ENCODE data around the gene BFSP2.
"Not testable (repeated sequence)": the region's sequence is repeated elsewhere in the genome, so short reads cannot be mapped to it uniquely, and the experiment has no call there.

Gene BFSP2

DNA sequence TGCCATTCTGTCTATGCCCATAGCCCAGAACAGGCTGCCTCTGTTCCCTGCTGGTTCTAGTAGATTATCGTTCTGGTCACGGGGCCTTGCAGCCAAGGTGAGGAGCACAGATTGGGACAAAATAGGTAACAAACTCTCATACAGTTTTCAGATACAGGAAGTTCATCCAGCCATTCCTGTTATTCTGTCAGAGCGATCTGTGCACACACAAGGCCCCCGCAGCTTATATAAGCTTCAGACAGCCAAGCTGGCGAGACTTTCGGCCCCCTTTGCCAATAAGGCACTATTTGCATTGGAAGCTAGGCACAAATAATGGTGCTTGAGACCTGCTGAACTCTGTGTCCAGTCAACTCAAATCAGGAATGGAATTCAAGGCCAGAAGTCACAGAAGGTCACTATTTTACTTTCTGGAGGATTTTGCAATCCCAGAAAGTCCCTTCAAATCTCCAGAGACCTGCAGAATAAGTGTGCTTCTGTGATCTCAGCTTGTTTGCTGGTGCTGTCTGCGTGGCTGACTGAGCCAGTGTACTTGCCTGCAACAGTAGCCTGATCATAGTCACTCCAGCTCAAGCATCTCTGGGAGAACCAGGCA lies 69.4 kb downstream of the BFSP2 start:
- ChIA-PET CTCF (interaction anchor here (0.9 to 16.7 kb wide), 6 partner anchors 18 to 106 kb away, joined by 3 to 240 read pairs (median 4); no protein-coding TSS in a partner anchor), POLR2A (interaction anchor here (0.9 kb wide), 1 partner anchor 105 kb away, joined by 3 read pairs; no protein-coding TSS in a partner anchor)
- TF ChIP-seq, protein P1, sequence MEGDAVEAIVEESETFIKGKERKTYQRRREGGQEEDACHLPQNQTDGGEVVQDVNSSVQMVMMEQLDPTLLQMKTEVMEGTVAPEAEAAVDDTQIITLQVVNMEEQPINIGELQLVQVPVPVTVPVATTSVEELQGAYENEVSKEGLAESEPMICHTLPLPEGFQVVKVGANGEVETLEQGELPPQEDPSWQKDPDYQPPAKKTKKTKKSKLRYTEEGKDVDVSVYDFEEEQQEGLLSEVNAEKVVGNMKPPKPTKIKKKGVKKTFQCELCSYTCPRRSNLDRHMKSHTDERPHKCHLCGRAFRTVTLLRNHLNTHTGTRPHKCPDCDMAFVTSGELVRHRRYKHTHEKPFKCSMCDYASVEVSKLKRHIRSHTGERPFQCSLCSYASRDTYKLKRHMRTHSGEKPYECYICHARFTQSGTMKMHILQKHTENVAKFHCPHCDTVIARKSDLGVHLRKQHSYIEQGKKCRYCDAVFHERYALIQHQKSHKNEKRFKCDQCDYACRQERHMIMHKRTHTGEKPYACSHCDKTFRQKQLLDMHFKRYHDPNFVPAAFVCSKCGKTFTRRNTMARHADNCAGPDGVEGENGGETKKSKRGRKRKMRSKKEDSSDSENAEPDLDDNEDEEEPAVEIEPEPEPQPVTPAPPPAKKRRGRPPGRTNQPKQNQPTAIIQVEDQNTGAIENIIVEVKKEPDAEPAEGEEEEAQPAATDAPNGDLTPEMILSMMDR (IDR thresholded peaks at IDR 0.05; ENCODE audit: control extremely low read depth, extremely low read depth, low read depth, missing control alignments): no peak
- peak; percentile 26 for DNase-seq (ENCODE audit: extremely low spot score)

DNA sequence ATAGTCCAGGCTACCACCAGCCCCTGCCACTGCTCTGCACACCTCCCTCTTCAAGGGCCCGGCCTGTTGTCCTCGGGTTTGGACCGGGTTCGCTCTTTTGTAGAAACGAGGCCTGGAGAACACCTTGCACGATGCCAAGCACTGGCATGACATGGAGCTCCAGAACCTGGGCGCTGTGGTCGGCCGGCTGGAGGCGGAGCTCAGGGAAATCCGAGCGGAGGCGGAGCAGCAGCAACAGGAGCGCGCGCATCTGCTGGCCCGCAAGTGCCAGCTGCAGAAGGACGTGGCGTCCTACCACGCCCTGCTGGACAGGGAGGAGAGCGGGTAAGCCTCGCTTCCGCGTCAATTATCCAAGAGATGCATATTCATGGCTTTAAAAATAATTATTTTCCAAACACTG lies 72.4 kb downstream of the BFSP2 start:
- TF ChIP-seq, protein P1 (IDR thresholded peaks at IDR 0.05; ENCODE audit: control extremely low read depth, extremely low read depth, low read depth, missing control alignments): no peak
- ChIA-PET CTCF (interaction anchor here (0.8 to 16.7 kb wide), 4 partner anchors 16 to 87 kb away, joined by 3 to 240 read pairs (median 86); no protein-coding TSS in a partner anchor), POLR2A (no interaction called here)
- no peak for DNase-seq (ENCODE audit: extremely low spot score)

DNA sequence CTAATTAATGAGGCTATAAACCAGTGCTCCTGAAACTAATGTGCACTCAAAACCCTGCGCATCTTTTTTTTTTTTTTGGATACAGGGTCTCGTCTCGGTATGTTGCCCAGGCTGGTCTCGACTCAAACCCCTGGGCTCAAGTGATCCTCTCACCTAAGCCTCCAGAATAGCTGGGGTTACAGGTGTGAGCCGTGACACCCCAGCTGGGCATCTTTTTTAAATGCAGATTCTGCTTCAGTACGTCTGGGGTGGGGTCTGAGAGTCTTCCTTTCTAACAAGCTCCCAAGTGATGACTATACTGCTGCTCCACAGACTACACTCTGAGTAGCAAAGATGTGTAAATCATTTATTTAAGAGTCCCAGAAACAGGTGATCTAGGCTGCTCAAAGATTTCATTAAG lies 73.0 kb downstream of the BFSP2 start:
- TF ChIP-seq, protein P1 (IDR thresholded peaks at IDR 0.05; ENCODE audit: control extremely low read depth, extremely low read depth, low read depth, missing control alignments): no peak
- DNase-seq (ENCODE audit: extremely low spot score): no peak
- CTCF ChIA-PET: interaction anchor here (0.8 to 16.7 kb wide), 4 partner anchors 15 to 86 kb away, joined by 3 to 240 read pairs (median 86); no protein-coding TSS in a partner anchor
- POLR2A ChIA-PET: no interaction called here

DNA sequence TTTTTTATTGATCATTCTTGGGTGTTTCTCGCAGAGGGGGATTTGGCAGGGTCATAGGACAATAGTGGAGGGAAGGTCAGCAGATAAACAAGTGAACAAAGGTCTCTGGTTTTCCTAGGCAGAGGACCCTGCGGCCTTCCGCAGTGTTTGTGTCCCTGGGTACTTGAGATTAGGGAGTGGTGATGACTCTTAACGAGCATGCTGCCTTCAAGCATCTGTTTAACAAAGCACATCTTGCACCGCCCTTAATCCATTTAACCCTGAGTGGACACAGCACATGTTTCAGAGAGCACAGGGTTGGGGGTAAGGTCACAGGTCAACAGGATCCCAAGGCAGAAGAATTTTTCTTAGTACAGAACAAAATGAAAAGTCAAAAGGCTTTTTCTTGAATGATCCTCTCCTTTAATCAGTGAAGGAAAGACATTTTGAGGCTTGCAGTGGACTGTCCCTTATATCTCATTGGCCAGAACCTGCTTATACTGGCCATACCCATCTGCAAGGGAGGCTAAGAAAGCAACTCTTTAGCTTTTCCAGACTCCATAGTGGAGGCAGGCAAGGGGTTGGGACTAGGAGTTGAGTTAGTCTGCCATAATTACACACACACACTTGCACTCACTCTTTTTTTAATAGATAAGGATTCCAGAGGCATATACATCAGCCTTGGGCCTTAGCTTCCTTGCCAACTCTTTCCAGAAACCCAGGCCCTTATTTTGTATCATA lies 73.8 kb downstream of the BFSP2 start:
- CTCF ChIA-PET: interaction anchor here (1.1 to 16.7 kb wide), 5 partner anchors 9 to 748 kb away, joined by 3 to 240 read pairs (median 11); no protein-coding TSS in a partner anchor
- DNase-seq (ENCODE audit: extremely low spot score); POLR2A ChIA-PET: not testable (repeated sequence)

DNA sequence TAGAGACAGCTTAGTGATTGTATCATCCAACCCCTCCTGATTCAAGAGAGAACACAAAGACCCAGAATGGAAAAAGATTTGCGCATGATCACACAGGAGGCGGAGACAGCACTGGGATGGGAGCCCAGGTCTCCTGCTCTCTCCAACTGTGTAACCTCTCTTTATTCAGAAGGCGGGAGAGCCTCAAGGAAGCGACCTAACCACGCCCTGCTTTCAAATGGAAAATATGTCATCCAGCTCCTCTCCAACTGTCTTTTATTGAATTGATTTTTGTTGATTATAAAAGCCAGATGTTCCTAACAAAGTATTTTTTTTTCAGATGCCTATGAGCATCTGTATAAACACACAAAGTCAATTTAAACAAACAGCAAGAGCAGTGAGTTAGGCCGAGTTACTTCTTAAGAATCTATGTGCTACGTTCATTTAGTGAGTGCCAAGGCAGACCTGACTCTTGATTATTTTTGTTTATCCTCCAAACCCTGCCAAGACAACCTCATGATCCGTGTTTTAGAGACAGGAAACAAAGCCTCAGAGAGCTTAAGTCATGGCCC lies 74.5 kb downstream of the BFSP2 start:
- DNase-seq (ENCODE audit: extremely low spot score): no peak
- TF ChIP-seq, protein P1 (IDR thresholded peaks at IDR 0.05; ENCODE audit: control extremely low read depth, extremely low read depth, low read depth, missing control alignments): no peak
- POLR2A ChIA-PET: interaction anchor here (0.9 to 1.2 kb wide), 3 partner anchors 26 to 99 kb away, joined by 3 to 4 read pairs (median 4); partner anchors contain the start of gene CDV3
- CTCF ChIA-PET: interaction anchor here (0.7 to 16.7 kb wide), 8 partner anchors 7 to 748 kb away, joined by 3 to 240 read pairs (median 4); no protein-coding TSS in a partner anchor

DNA sequence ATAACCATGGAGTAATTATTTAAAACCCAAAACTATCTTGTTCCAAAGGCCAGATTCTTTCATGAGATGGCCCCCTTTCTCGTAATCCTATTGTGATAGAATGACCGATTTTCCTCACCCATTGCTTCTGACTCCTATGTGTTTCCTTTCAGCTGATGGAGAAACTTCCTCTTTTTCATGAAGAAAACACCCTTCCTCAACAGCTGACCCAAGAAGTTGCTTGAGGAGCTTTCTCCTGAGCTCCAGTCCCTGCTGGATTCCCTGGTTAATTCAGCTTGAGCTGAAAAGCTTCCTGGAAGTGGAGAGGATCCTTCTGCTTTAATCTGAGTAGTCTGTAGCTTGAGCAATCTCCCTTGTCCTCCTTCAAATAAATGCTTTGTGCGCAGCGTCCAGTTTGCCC lies 75.0 kb downstream of the BFSP2 start:
- POLR2A ChIA-PET: interaction anchor here (0.9 to 1.2 kb wide), 3 partner anchors 26 to 99 kb away, joined by 3 to 4 read pairs (median 4); partner anchors contain the start of gene CDV3
- DNase-seq (ENCODE audit: extremely low spot score): no peak
- TF ChIP-seq, protein P1 (IDR thresholded peaks at IDR 0.05; ENCODE audit: control extremely low read depth, extremely low read depth, low read depth, missing control alignments): no peak
- CTCF ChIA-PET: interaction anchor here (0.7 to 16.7 kb wide), 8 partner anchors 8 to 749 kb away, joined by 3 to 240 read pairs (median 4); no protein-coding TSS in a partner anchor
